Stimulated activated CD8-positive, alpha-beta memory T cell treated with anti-CD3 and anti-CD28 coated beads, Interleukin-2, amount 100 ng/mL, for 1 hour (primary cell): ENCODE measurements around the gene KRT4.

Experiments
- DNase-seq, 2 donors: peaks; one replicate each; pipeline ENCODE4 v3.0.0-alpha.2; 2020; ENCODE audit warnings: low read depth in 2 of 2

The KRT4 gene

DNA sequence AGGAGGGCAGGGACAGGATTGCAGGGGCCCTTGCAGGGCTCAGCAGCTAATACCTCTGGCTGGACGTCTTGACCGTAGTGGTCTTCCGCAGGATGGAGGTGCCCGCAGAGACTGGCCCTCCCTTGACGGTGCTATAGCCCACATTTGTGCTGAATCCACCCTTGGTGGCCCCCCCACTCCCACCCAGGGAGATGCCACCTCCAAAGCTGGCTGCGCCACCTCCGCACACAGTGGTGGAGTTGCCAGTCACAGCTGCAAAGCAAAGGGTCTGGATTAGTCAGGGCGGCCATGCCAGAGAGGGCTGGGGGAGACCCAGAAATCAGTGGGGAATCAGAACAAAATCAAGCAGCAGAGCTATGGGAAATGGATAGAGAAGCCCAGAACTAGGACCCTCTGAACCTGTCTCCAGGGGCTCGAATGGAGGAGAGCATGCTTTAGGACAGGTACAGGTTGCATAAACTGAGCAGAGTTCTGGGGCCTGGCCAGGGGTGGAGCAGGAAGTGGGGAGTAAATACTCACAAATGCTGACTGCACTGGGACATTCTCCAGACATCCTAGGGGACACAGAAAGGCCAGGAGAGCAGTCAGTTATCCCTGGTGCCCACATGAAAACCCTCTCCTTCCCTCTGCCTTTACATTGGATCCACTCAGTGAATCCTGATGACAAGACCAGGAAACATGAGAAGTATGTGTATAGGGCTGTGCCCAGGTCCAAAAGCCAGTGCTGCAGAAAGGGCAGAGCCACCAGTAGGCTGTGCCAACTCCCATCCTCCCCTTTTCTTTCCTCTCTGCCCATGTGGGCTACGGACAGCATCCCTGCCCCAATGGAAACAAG, 8.1 kb upstream of the KRT4 start:
- DNase-seq: no peak

DNA sequence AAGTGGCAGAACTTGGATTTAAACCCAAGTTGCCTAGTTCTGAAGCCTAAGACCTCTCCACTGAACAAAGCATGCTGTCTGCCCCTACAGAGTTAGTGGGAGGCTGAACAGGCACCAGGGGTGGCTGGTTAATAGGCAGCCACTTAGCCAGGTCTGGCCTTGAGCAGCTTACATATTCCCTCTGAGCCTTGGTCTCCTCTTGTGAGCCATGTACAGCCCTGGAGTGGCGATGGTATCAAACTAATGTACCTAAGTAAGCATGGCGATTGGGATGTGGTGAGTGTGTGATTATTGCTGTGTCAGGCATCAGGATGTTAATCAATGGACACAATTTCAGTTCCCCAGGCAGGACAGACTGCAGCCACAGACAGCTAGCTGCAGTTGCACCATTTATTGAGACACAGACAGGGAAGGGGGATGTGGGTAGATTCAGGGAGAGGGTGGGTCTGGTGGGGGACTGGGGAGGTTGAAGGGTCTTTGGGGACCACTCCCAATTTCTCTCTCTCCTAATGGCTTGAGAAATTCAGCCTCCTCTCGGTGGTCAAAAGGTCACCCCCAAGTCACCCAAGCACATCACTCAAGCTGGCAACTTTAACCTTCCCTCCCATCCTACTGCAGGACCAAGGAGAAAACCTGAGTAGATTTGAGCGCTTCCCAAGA, 7.3 kb upstream of the KRT4 start:
- DNase-seq: no peak

DNA sequence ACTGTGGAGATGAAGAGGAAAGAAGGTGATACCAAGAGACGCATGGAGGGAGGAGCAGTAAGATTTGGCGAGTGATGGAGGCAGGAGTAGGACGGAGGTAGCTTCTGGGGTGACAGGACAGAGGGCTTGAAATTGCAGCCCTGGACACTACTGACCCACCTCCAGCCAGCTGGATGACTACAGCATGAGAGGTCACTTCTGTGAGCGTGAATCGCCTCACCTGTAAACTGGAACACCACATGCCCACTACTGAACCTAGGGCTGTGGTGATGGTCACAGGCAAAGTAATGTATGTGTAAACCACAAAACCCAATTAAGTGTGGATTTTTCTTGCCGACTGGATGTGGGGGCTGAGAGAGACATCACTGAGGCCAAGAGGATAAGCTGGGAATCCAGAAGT, 6.6 kb upstream of the KRT4 start:
- DNase-seq: no peak

DNA sequence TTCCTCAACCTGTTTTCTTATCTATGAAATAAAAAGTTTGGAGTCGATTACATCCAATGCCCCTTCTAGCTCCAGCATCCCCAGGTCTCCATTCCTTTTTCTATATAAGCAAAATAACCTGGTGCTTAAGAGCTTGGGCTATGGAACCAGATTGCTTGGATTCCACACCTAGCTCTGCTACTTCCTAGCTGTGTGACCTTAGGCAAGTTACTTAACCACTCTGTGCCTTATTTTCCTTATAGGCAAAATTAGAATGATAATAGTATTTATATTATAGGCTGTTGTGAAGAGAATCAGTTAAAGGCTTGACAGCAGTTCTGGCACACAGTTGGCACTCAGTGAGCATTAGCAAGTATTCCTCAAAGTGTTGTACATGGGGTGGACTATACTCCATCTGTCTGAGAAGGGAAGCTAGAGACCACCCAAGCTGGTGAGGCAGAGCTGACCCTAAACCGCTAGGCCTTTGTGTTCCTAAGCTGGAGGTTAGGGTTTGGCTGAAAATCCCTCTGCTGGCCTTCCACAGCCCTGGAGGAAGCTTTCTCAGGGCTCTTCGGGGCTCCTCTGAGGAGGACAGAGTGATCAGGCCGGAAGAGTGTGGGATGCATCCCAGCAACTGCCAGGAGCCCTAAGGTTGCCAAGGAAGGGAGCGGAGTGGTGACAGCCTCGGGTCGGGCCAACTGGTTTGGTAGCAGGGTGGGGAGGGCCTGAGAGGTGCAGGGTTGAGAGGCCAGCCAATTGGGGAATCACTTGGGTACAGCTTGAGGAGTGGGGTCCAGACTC, 6.0 kb upstream of the KRT4 start:
- DNase-seq: no peak

DNA sequence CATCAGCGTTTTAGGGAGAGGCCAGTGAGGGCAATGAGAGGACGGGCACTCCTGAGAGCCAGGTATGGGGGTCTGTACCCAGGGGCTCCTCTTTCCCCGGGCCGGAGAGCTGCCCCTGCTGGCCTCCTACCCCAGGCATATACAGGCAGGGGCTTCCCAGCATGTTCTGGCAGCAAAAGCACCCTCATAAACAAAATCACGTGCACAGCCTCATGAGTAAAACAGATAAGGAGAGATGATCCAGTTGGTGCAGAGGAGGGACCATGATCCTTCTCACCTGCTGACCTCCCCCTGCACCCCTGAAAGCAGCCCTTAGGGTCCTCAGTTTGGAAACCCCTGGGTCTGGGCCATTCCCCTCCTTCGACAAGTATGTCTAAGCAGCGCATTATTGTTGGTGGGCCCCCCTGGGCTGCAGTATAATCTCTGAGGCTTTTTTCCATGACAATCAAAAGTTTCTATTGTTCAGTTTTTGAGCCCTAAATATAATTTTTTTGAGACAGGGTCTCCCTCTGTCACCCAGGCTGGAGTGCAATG, 5.0 kb upstream of the KRT4 start:
- no peak for DNase-seq

DNA sequence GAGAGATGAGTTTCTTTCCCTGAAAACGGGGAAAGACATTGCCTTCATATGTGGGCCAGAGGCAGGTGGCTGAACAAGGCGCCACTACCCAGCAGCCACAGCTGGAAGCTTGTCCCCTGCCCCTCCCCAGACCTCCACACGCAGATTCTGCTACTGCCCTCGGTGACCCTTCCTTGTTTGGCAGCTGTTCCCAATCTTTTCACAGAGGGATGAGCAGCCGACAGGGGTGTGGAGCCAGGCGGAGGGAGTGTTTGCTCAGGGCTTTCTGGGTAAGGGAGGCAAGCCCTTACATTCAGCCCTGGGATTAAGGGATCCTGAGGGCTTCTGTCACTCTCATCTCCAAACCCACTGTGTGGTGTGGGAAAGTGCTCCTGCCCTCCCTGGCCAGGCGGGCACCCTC, 4.5 kb upstream of the KRT4 start:
- DNase-seq: no peak

DNA sequence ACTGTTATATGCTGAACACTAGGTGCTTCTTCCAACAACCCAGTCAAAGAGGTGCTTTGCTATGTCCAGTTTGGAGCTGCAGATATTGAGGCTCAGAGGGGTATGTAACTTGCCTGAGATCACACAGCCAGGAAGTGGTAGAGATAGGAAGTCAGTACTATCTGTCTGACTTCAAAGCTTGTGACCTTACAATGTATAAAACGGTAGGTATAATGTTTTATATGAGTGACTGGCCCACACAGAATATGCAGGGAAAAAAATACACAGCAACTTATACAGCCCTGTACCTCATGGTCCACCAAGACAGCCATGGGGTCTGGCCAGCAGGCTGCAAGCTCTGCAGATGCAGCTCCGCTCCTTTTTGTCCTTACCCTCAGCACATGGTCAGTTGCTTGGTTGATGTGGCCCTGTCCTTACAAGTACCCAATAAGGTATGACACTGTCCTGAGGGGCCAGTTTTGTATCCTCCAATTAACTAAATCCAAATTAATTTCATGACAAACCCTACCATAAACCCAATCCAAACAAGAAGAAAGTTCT, 3.9 kb upstream of the KRT4 start:
- no peak for DNase-seq

DNA sequence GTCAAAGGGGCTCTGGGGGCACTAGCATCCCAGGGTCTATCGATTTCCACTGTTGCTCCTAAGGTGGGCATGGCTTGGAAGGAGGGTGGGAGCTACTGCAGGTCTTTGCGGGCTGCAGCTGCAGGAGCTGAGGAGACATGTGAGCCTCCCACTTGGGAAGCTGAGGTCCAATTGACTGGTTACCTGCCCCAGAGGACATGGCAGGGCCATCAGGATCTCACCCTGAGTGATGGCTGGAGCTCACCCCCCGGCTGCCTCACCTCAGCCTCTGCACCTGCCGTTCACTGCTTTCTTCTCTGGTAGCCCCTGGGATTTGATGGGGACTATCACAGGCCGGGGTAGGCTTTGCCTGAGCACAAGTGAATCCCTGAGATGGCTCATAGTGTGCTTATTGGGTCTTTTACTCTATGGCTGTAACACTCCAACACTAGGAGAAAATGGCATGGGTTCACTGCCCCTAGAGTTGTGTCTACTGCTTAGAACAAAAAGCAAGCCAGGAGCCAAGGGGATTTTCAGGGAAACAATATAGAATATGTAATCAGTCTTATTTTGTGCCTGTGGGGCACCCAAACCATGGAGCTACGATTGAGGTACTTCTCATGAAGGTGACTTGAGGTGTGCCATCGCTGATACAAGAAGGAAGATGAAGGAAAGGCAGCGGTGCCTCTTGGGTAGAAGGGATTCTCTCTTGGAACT, 3.2 kb upstream of the KRT4 start:
- no peak for DNase-seq

DNA sequence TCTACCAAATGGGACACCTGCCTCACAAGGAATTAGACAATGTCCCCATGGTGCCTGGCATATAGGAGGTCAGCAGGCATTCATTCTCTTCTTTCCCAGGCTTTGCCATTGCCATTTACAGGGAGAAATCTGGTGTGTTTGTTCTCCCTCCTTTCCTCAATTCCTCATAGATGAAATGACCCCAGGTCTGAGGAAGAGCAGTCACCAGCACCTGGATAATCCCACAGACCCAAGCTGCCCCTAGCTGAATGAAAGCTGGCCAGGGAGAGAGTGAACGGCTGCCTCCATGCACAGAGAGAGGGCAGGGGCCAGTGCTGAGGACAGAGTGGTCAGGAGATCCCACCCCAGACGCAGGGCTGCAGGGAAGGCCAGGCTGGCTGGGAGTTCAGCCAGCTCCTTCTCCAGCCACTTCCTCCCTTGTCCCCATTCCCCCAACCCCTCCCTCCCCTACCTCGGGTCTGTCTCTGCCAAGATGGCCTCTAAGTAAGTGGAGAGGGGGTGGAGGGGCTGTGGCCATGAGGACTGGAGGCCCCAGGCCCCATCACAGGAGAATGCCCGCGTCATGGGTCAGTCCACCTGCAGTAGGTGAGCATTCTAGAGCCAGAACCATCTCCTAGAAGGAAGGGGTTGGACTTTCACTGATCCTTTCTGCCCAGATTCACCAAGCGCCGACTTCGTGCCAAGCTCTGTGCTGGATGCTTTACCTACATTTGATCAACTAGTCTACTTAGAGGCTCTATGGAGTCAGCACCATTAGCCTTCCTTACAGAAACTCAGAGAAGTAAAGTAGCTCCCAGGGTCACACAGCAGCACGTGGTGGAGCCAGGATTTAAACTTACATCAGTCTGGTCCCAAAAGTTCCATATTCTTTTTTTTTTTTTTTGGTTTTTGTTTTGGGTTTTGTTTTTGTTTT, 2.0 kb upstream of the KRT4 start:
- DNase-seq: no peak

DNA sequence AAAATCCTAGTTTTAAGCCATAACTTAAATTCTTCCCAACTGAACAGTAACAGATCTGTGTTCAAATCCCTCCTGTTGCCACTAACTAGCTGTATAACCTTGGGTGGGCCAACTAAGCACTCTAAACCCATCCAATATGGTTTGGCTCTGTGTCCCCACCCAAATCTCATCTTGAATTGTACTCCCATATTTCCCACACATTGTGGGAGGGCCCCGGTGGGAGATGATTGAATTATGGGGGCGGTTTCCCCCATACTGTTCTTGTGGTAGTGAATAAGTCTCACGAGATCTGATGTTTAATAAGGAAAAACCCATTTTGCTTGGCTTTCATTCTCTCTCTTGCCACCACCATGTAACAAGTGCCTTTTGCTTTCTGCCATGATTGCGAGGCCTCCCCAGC, 1.2 kb upstream of the KRT4 start:
- DNase-seq: no peak

DNA sequence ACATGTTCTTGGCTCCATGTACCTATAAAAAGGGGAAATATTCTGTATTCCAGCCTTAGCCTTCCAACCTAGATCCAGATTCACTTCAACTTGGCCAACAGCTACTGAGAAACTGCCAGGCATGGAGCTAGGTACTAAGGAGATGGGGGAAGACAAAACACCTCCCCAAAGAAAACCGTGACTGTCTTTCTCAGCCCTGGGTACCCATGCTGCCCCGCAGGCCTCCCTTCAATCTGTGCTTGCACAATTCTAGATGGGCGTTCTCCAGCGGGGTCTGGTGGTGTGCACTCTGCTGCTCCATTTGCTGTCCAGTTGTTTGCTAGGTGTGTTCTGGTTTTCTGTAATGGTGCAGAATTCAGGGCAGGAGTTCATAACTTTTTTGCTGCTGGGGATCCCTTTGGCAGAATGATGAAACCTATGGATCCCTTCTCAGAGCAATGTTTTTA, 817 bp upstream of the KRT4 start:
- DNase-seq: no peak

DNA sequence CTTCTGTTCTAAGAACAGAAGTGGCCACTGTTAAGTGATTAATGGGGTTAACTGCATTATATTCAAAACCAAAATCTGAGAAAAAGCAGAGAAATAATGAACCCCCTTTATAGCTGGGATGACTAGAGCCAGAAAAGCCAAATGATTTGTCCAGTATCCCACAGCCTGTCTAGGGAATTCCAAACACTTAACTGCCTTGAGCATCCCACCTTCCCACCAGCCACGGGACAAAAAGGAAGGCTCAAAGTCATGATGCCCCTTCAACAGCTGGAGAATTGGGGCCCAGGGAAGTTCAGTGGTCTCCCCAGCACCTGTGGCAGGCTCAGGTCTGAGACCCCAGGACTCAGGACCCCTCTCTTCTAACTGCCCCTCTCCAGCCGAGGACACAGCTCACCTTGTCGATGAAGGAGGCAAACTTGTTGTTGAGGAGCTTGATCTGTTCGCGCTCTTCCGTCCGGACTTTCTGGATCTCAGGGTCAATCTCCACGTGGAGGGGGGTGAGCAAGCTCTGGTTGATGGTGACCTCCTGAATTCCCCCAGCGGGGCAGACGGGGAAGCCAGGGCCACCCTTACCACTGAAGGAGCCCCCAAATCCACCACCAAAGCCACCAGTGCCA, 605 bp downstream of the KRT4 start:
- no peak for DNase-seq

DNA sequence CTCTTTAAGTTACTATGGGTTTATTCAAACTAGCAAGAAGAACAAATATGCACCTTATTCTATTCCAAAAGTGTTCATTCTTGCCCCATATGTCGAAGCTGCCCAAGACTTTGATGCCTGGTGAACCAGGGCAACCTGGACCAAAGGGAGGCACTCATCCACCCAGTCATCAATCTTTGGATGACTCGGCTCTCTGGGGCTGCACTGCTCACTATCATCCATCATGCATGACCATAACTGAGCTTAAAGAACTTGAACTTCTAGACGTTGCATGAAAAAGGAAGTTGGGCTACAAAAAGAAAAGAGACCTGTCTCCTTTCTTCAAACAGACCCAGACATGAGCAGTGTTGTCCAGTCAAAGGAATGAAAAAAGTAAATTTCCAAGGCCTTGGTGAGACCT, 1.2 kb downstream of the KRT4 start:
- no peak for DNase-seq

DNA sequence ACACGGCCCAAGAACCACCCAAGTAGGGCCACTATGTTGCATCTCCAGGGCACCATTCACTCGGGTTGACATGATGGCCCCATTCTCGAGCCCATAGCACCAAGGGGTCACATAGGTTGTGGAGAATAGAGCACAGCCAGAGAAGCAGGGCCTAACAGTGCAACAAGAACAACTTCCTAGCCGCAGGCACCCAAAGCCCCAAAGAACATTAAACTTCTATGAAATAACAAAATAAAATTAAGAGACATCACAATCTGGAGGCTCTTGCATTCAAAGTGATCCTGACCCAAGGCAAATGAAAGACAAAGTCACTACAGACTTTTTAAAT, 1.9 kb downstream of the KRT4 start:
- no peak for DNase-seq

DNA sequence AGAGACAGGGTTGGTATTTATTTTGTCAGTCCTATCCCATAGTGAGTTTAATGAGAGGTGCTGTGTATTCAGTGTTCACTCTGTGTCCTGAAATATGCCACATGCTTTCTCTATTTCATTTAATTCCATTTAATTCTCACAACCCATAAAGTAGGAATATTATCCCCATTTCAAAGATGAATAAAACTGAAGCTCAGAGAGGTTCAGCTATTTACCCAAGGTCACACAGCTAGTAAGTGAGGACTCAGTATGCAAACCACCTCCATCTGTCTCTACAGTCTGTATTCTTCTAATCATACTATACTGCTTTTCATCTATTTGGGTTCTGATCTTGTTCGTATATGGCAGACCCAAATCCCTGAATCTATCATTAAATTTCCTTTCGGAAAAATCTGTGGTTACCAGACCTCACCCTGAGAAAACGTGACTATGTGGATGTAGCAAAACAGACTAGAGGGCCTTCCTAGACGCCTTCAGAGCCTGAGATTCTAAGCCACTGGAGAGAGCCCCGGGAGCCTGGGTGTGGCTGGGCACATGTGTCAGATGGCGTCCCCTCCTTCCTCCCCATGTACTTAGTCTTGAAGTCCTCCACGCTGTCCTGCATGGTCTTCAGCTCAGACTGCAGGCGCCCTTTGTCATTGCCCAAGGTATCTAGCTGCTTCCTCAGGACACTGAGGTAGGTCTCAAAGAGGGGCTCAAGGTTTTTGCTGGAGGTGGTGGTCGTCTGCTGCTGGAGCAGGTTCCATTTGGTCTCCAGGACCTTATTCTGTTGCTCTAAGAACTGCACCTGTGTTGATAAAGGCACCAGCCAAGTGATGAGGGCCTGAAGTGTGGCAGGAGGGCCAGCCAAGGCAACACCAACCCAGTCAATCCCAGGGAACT, 2.5 kb downstream of the KRT4 start:
- DNase-seq: no peak

DNA sequence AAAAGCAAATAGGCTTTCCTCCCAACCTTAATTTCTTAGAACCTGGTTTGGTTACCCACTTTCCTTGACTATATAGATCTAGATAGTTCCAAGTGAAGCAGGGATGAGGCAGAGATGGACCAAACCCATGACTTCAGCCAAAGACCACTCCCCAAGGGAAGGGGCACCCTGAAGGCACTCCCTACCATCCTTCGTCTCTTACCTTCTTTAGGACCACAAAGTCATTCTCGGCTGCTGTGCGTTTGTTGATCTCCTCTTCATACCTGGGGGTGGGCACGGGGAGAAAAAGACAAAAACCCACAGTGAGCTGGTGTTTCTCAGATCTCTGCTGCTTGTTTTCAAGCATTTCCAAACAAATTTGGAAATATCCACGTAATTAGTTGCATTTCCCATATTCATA, 3.4 kb downstream of the KRT4 start:
- DNase-seq: no peak

DNA sequence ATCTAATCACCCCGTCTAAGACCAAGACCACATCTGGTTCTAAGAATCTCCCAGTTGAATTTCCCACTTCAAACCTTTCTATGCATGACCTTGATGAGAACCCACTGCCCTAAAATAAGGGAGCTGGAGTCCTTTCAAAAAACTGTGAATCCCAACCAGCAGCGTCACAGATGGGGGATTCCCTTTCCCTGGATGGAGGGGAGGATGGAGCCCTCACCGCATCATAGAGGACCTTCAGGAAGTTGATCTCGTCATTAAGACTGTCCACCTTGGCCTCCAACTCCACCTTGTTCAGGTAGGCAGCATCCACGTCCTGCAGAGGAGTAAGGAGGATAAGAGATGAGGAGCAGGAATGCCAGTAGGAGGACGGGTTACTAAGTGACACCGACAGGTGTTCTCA, 4.8 kb downstream of the KRT4 start:
- no peak for DNase-seq

DNA sequence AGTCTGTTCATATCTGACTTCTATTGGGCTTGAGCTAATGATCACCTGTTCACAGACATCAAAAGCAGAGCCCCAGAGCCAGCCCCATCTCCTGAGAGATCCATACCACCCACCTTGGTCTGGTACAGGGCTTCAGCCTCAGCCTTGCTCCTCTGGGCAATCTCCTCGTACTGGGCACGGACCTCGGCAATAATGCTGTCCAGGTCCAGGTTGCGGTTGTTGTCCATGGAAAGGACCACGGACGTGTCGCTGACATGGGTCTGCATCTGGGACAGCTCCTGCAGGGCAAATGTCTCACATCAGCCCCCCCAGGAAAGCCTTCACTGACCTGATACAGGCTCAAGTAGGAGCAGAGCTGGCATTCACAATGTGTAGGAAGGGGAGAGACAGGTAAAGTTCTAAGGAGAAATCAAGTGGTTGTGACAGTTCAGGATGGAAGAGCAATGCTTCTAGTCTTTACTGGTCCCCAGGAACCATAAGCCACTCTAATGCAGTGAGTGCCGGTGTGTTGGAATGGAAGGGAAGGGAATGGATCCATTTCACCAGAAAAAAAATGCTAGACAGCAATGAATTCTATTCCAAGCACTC, 5.2 kb downstream of the KRT4 start:
- no peak for DNase-seq
